Measurements from ENCODE around the gene GNAS-AS1.

GRCh38 chr20:58813369-58813768 is 37.3 kb downstream of the GNAS-AS1 start:
- TF ChIP-seq, protein P1, sequence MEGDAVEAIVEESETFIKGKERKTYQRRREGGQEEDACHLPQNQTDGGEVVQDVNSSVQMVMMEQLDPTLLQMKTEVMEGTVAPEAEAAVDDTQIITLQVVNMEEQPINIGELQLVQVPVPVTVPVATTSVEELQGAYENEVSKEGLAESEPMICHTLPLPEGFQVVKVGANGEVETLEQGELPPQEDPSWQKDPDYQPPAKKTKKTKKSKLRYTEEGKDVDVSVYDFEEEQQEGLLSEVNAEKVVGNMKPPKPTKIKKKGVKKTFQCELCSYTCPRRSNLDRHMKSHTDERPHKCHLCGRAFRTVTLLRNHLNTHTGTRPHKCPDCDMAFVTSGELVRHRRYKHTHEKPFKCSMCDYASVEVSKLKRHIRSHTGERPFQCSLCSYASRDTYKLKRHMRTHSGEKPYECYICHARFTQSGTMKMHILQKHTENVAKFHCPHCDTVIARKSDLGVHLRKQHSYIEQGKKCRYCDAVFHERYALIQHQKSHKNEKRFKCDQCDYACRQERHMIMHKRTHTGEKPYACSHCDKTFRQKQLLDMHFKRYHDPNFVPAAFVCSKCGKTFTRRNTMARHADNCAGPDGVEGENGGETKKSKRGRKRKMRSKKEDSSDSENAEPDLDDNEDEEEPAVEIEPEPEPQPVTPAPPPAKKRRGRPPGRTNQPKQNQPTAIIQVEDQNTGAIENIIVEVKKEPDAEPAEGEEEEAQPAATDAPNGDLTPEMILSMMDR (IDR thresholded peaks at IDR 0.05), result no peak
- no peak for TF ChIP-seq ZFX (IDR thresholded peaks at IDR 0.05; ENCODE audit: borderline replicate concordance)
